Thoracic aorta (tissue), 2 donors: ENCODE results near the gene UBE2D3. TPM values are rescaled to one million over a fixed set of nuclear protein-coding genes. Genes with fewer than 3 reads are reported as not detected.

Experiments
- ATAC-seq: fragments of 150-250 bp; one replicate; pipeline ENCODE4 v1.8.0; 2017; ENCODE audit warnings: low read depth; ENCODE audit not compliant: insufficient number of reproducible peaks, low FRiP score
- DNase-seq: peaks from one replicate; pipeline ENCODE4 v3.0.0-alpha.2; 2020; ENCODE audit warnings: low spot score
- H3K27ac ChIP-seq, 2 donors: fragments of 200-600 bp; sonication (generic); 1 replicate in 1 of 2; 2 replicates in 1 of 2; pipeline ENCODE4 v1.5.1; 2016; ENCODE audit warnings: mild to moderate bottlenecking in 2 of 2, moderate library complexity in 2 of 2
- H3K27me3 ChIP-seq: fragments of 200-600 bp; sonication (generic); replicated peaks from 2 replicates; pipeline ENCODE4 v1.6.0; 2016; ENCODE audit warnings: mild to moderate bottlenecking; ENCODE audit not compliant: insufficient read depth
- H3K36me3 ChIP-seq: fragments of 200-600 bp; sonication (generic); one replicate; pipeline ENCODE4 v1.5.1; 2016
- H3K4me1 ChIP-seq, 2 donors: fragments of 200-600 bp; sonication (generic); 1 replicate in 1 of 2; 2 replicates in 1 of 2; pipeline versions ENCODE4 v1.5.1 to v1.6.0; 2016; ENCODE audit warnings: low read depth in 2 of 2, mild to moderate bottlenecking in 1 of 2; ENCODE audit not compliant: control insufficient read depth in 1 of 2
- H3K4me3 ChIP-seq: fragments of 200-600 bp; sonication (generic); 2 replicates; pipeline ENCODE4 v1.5.1; 2016; ENCODE audit warnings: mild to moderate bottlenecking
- H3K9me3 ChIP-seq: fragments of 200-600 bp; sonication (generic); 2 replicates; pipeline ENCODE4 v1.5.1; 2016
- CTCF ChIP-seq: fragments of 200-600 bp; sonication (generic); IDR thresholded peaks from one replicate; pipeline ENCODE4 v1.5.1; 2019; ENCODE audit warnings: antibody characterized with exemption
- total RNA-seq, 2 donors: library from RNA; depleted of rRNA; stranded (reverse); fragments of >200 nt; gene quantifications; one replicate each; pipeline versions ENCODE4 v1.1.0 to v1.2.3, GENCODE V29; 2016

The UBE2D3 gene
- total RNA-seq, 2 donors from 2014 or later, result 245 to 376 TPM

GRCh38 chr4:102764901-102765300, 62.5 kb downstream of the UBE2D3 start:
- no peak for TF ChIP-seq CTCF
- H3K27ac ChIP-seq, result no peak overlapping the region
- H3K4me1 ChIP-seq, result peaks cover 0 to 8% of the 10 kb centered on the region in 2 donors
- no peaks in the 10 kb centered on the region for H3K36me3 ChIP-seq
- H3K9me3 ChIP-seq, result no peaks in the 10 kb centered on the region
- DNase-seq, result no peak
- no peak overlapping the region for H3K4me3 ChIP-seq
- ATAC-seq, result no peak
- no peaks in the 10 kb centered on the region for H3K27me3 ChIP-seq

GRCh38 chr4:102761906-102762305, 65.4 kb downstream of the UBE2D3 start:
- DNase-seq (no peak), ATAC-seq (no peak)
- TF ChIP-seq CTCF, result no peak
- no peak overlapping the region for H3K27ac ChIP-seq
- H3K4me3 ChIP-seq, result peak overlapping the region; percentile 83
- no peaks in the 10 kb centered on the region for H3K9me3 ChIP-seq
- no peaks in the 10 kb centered on the region for H3K27me3 ChIP-seq
- H3K4me1 ChIP-seq, result peaks cover 6 to 17% of the 10 kb centered on the region in 2 donors
- no peaks in the 10 kb centered on the region for H3K36me3 ChIP-seq

GRCh38 chr4:102761296-102761701, 66.1 kb downstream of the UBE2D3 start:
- Histone ChIP-seq H3K27ac (peak overlapping the region in 1 of 2 donors; percentile 75), H3K4me3 (peak overlapping the region; percentile 83), H3K9me3 (no peaks in the 10 kb centered on the region), H3K36me3 (no peaks in the 10 kb centered on the region), H3K4me1 (peaks cover 6 to 17% of the 10 kb centered on the region in 2 donors), H3K27me3 (no peaks in the 10 kb centered on the region)
- no peak for TF ChIP-seq CTCF
- DNase-seq (no peak), ATAC-seq (peak; percentile 20)

GRCh38 chr4:102760645-102761295, 66.6 kb downstream of the UBE2D3 start, which contains the start of gene MANBA:
TSS of gene MANBA (minus strand) at chr4:102760968. CDS start at chr4:102760894, 74 bp downstream.
- no peak for TF ChIP-seq CTCF
- DNase-seq, result peak; percentile 33
- ATAC-seq, result peak; percentile 53
- peaks cover 6 to 17% of the 10 kb centered on the region in 2 donors for H3K4me1 ChIP-seq
- H3K36me3 ChIP-seq, result no peaks in the 10 kb centered on the region
- H3K27ac ChIP-seq, result peak within 1 kb of the TSS; percentile 19 to 75
- H3K9me3 ChIP-seq, result no peaks in the 10 kb centered on the region
- no peaks in the 10 kb centered on the region for H3K27me3 ChIP-seq
- H3K4me3 ChIP-seq, result peak within 1 kb of the TSS; percentile 83

GRCh38 chr4:102759831-102760644, 67.3 kb downstream of the UBE2D3 start:
- peak overlapping the region; percentile 83 for H3K4me3 ChIP-seq
- no peaks in the 10 kb centered on the region for H3K36me3 ChIP-seq
- ATAC-seq, result peak; percentile 9
- peak overlapping the region; percentile 19 to 75 for H3K27ac ChIP-seq
- no peak for DNase-seq
- peaks cover 6 to 17% of the 10 kb centered on the region in 2 donors for H3K4me1 ChIP-seq
- H3K27me3 ChIP-seq, result no peaks in the 10 kb centered on the region
- TF ChIP-seq CTCF, result no peak
- no peaks in the 10 kb centered on the region for H3K9me3 ChIP-seq
